BLaER1 (cell line): Measurements from ENCODE around the gene STK10.
A peak's percentile ranks its signal among the peaks of the same experiment; 100 is the strongest.

Experiments
- H3K27ac ChIP-seq: shearing (Covaris generic); formaldehyde crosslinking; 2 replicates; pipeline ENCODE4 v1.8.1; 2022
- H3K27me3 ChIP-seq: shearing (Covaris generic); formaldehyde crosslinking; 2 replicates; pipeline ENCODE4 v1.8.1; 2022
- H3K36me3 ChIP-seq: shearing (Covaris generic); formaldehyde crosslinking; 2 replicates; pipeline ENCODE4 v1.8.1; 2022
- H3K4me1 ChIP-seq: shearing (Covaris generic); formaldehyde crosslinking; 2 replicates; pipeline ENCODE4 v1.8.1; 2022
- H3K4me2 ChIP-seq: shearing (Covaris generic); formaldehyde crosslinking; 2 replicates; pipeline ENCODE4 v1.8.1; 2022
- H3K4me3 ChIP-seq: shearing (Covaris generic); formaldehyde crosslinking; 2 replicates; pipeline ENCODE4 v1.8.1; 2022
- H3K9ac ChIP-seq: shearing (Covaris generic); formaldehyde crosslinking; 2 replicates; pipeline ENCODE4 v1.8.1; 2022
- H3K9me3 ChIP-seq: shearing (Covaris generic); formaldehyde crosslinking; 2 replicates; pipeline ENCODE4 v1.8.1; 2022
- H4K20me1 ChIP-seq: shearing (Covaris generic); formaldehyde crosslinking; 2 replicates; pipeline ENCODE4 v1.8.1; 2022
- Cebpa-rat ChIP-seq: shearing (Covaris generic); IDR thresholded peaks from 2 replicates; pipeline ENCODE4 v1.8.1; 2022

Gene STK10

DNA sequence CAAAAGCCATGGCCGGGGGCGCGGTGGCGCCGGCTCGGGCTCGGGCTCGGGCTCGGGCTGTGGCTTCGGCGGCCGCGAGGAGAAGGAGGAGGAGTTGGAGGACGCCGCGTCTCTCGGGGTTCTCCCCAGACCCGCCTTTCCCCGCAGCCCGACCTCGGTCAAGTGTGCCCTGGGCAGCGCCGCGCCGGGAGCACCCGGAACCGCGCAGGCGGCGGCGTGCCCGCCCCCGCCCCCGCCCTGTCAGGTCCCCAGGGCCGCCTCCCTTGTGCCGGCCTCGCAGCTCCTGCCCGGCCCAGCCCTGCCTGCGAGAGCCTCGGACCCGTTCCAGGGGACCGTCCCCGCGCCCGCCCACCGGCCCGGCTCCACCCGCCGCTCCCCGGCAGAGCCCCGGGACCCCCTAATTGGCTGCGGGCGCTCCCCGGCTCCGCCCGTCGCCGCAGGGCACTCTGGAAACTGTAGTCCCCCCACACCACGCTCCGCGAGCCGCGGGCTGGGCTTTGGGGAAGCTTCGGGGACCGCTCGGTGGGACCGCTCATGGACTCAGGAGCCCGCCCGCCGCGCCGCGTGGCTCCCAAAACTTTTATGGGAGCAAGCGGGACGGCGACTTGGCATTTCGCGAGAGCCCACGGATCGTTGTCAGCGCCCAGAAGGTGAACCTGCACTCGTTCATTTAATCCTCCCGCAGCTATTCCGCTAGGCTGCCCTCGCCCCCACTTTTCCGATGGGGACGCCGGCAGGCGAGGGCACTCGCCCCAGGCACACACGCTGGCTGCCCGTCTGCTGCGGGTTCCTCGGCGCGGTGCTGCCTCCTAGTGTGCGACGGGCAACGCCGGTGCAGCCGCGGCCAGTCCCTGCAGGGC lies at the start of gene STK10:
TSS of gene STK10 (minus strand) at position 192 of the 860 bp plus-strand sequence. CDS start at position 10, 182 bp downstream.
- Histone ChIP-seq H3K36me3 (peaks cover 7% of the 10 kb centered on the region; the same call in 1 of the 2 replicates), H3K4me2 (peak within 1 kb of the TSS; percentile 95), H4K20me1 (peaks cover 14% of the 10 kb centered on the region; the same call in 1 of the 2 replicates), H3K4me1 (peaks cover 34% of the 10 kb centered on the region), H3K4me3 (peak within 1 kb of the TSS; percentile 94), H3K27ac (peak within 1 kb of the TSS; percentile 89), H3K9me3 (no peaks in the 10 kb centered on the region), H3K27me3 (no peaks in the 10 kb centered on the region), H3K9ac (peak within 1 kb of the TSS; percentile 87)
- no peak for TF ChIP-seq Cebpa-rat

GRCh38 chr5:172235827-172236736 lies 48.1 kb upstream of the STK10 start:
- H3K27ac ChIP-seq = no peak overlapping the region
- no peak overlapping the region for H3K4me2 ChIP-seq
- H3K36me3 ChIP-seq = peaks cover 48% of the 10 kb centered on the region
- H3K4me3 ChIP-seq = no peak overlapping the region
- peaks cover 81% of the 10 kb centered on the region for H4K20me1 ChIP-seq
- H3K27me3 ChIP-seq = no peaks in the 10 kb centered on the region
- no peak overlapping the region for H3K9ac ChIP-seq
- H3K4me1 ChIP-seq = peaks cover 15% of the 10 kb centered on the region; the same call in 1 of the 2 replicates
- H3K9me3 ChIP-seq = no peaks in the 10 kb centered on the region
- no peak for TF ChIP-seq Cebpa-rat

DNA sequence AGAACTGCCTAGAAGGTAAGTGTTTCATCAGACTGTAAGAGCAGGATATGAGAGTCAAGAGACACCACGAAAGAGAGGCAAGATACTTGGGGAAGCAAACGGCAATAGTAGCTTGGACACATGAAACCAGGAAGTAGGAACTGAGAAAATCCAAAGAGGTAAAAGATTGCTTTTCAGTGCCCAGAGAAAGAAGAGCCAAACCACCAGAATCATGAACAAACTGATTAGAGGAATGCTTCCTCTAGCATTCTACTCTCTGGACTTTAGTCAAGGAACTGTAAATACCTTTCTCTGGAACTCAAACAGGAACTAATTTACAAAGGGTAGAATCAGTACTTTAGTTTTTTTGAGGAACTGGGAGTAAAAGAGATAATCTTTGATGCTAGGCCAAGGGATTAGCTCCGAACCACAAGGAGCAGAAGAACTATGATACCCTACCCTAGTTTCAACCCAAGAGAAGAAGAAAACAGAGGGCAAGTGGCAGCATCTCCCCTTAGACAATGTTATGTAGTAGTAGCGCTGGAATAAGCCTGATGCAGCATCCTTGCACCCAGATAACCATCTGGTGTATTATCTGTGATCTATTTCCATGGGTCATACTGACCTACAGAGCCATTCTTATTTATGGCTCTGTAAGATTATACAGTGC lies 47.2 kb upstream of the STK10 start:
- H3K4me2 ChIP-seq = no peak overlapping the region
- peaks cover 50% of the 10 kb centered on the region for H3K36me3 ChIP-seq
- no peak overlapping the region for H3K9ac ChIP-seq
- no peak overlapping the region for H3K4me3 ChIP-seq
- H3K27ac ChIP-seq = no peak overlapping the region
- no peaks in the 10 kb centered on the region for H3K27me3 ChIP-seq
- peaks cover 77% of the 10 kb centered on the region for H4K20me1 ChIP-seq
- H3K4me1 ChIP-seq = peaks cover 15% of the 10 kb centered on the region; the same call in 1 of the 2 replicates
- H3K9me3 ChIP-seq = no peaks in the 10 kb centered on the region
- TF ChIP-seq Cebpa-rat = no peak

DNA sequence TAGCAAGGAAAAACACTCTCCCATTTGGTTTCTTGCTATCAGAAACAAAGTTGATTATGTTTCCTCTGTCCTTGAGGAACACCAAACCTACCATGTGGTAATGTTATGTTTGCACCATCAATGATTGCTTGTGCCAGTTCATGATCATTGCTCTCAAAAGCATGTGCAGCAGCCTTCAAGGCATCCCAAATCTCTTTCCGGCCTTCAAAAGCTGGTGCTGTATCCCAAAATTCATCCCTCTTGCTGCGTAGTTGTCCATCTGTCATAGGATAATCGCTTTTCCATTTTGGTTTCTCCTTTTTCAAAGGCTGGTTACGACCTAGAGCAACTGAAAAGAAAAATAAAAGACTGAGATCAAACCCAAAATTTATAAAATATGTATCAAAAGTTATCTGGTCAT lies 46.0 kb upstream of the STK10 start:
- H4K20me1 ChIP-seq = peaks cover 65% of the 10 kb centered on the region

GRCh38 chr5:172229904-172230303 lies 41.9 kb upstream of the STK10 start:
- Histone ChIP-seq H3K9me3 (no peaks in the 10 kb centered on the region), H3K27ac (no peak overlapping the region), H3K4me3 (no peak overlapping the region), H3K27me3 (no peaks in the 10 kb centered on the region), H4K20me1 (peaks cover 24% of the 10 kb centered on the region), H3K4me1 (peaks cover 3% of the 10 kb centered on the region; the same call in 1 of the 2 replicates), H3K36me3 (peaks cover 85% of the 10 kb centered on the region), H3K9ac (no peak overlapping the region), H3K4me2 (no peak overlapping the region)
- TF ChIP-seq Cebpa-rat = no peak

More for the DNA sequence above, 46.0 kb upstream of the STK10 start:
- H3K9ac ChIP-seq = no peak overlapping the region
- H3K4me3 ChIP-seq = no peak overlapping the region
- no peak overlapping the region for H3K27ac ChIP-seq
- no peaks in the 10 kb centered on the region for H3K9me3 ChIP-seq
- TF ChIP-seq Cebpa-rat = no peak
- no peak overlapping the region for H3K4me2 ChIP-seq
- H3K27me3 ChIP-seq = no peaks in the 10 kb centered on the region
- H3K4me1 ChIP-seq = peaks cover 15% of the 10 kb centered on the region; the same call in 1 of the 2 replicates
- H3K36me3 ChIP-seq = peaks cover 48% of the 10 kb centered on the region

DNA sequence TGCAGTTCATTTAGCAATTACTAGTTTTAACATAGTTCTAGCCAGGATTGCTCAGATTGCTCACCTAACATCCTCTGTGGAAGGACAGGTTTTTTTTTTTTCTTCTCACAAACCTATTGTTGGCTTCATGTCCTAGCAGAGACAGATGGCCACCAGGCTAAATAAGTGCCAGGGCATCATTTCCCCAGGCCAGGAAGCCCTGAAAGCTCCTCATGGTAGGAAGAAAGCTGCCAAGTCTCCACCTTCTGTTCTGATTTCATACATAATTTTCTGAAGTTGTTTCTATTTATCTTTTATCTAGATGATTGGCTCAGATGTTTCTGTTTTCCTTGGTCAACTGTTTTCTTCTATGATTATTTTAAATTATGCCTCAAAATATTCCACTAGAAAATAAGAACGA lies 37.0 kb upstream of the STK10 start:
- Histone ChIP-seq H3K27me3 (no peaks in the 10 kb centered on the region), H4K20me1 (no peaks in the 10 kb centered on the region), H3K4me1 (peaks cover 17% of the 10 kb centered on the region), H3K9me3 (peaks cover 24% of the 10 kb centered on the region), H3K27ac (no peak overlapping the region), H3K9ac (no peak overlapping the region), H3K36me3 (peaks cover 87% of the 10 kb centered on the region), H3K4me3 (no peak overlapping the region), H3K4me2 (no peak overlapping the region)
- TF ChIP-seq Cebpa-rat = no peak

DNA sequence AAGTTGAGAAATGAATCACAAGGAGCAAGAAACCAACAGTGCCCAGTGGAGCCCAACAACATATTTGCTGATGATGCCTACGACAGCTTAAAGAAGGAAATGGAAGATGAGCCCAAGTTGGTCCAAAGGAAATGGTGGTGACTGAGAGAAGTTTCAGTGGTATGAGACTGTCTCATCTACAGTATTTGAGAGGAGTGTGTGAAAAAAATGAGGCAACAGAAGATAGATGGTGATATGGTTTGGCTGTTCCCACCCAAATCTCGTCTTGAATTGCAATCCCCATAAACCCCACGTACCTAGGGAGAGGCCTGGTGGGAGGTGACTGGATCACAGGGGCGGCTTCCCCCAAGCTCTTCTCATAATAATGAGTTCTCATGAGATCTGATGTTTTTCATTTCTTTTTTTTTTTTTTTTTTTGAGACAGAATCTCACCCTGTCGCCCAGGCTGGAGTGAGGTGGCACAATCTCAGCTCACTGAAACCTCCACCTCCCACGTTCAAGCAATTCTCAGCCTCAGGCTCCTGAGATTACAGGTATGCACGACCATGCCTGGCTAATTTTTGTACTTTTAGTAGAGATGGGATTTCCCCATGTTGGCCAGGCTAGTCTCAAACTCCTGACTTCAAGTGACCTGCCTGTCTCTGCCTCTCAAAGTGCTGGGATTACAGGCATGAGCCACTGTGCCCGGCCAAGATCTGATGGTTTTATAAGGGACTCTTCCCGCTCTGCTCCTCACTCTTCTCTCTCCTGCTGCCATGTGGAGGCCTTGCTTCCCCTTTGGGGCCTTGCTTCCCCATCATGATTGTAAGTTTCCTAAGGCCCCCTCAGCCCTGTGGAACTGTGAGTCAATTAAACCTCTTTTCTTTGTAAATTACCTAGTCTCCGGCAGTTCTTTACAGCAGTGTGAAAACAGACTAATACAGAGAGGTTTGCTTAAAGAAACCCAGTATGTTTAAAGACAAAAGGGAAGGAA lies 36.2 kb upstream of the STK10 start:
- peaks cover 32% of the 10 kb centered on the region for H3K9me3 ChIP-seq
- H4K20me1 ChIP-seq = no peaks in the 10 kb centered on the region
- peak overlapping the region; percentile 33 for H3K4me2 ChIP-seq
- no peaks in the 10 kb centered on the region for H3K27me3 ChIP-seq
- peaks cover 93% of the 10 kb centered on the region for H3K36me3 ChIP-seq
- H3K9ac ChIP-seq = no peak overlapping the region
- H3K4me1 ChIP-seq = peaks cover 17% of the 10 kb centered on the region
- no peak for TF ChIP-seq Cebpa-rat
- no peak overlapping the region for H3K4me3 ChIP-seq
- H3K27ac ChIP-seq = no peak overlapping the region; the same call in 1 of the 2 replicates

GRCh38 chr5:172219296-172219695 lies 31.3 kb upstream of the STK10 start:
- peaks cover 18% of the 10 kb centered on the region for H4K20me1 ChIP-seq
- peaks cover 95% of the 10 kb centered on the region for H3K36me3 ChIP-seq
- H3K9ac ChIP-seq = no peak overlapping the region
- H3K9me3 ChIP-seq = peaks cover 44% of the 10 kb centered on the region
- H3K27ac ChIP-seq = no peak overlapping the region
- H3K4me1 ChIP-seq = peaks cover 8% of the 10 kb centered on the region
- H3K4me2 ChIP-seq = no peak overlapping the region
- H3K4me3 ChIP-seq = no peak overlapping the region
- no peaks in the 10 kb centered on the region for H3K27me3 ChIP-seq
- TF ChIP-seq Cebpa-rat = no peak
